Stimulated activated CD4-positive, alpha-beta T cell treated with anti-CD3 and anti-CD28 coated beads, Interleukin-1b, Interleukin-23, amount 100 ng/mL, for 24 hours (primary cell): ENCODE measurements around the gene FNIP2.
"Not testable (repeated sequence)": the region's sequence is repeated elsewhere in the genome, so short reads cannot be mapped to it uniquely, and the experiment has no call there.

ENCODE experiments used
- DNase-seq, 4 experiments: peaks; one replicate each; pipeline ENCODE4 v3.0.0-alpha.2; 2020; ENCODE audit warnings: low read depth in 4 of 4, low spot score in 1 of 4

The FNIP2 gene

DNA sequence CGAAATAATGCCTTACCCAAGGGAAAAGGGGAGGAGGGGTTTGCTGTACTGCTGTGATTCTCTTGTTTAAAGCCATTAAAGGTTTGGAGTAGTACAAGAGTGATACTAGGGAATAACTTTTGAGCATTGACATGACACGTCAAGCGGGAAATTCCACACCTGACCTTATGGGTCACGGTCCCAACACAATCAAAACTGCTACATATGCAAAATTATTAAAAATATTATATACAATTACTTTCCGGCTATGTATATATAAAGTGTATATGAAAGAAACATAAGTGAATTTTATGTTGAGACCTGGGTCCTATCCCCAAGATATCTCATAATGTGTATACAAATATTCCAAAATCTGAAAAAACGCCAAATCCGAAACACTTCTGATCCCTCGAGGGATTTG is 21.0 kb downstream of the FNIP2 start:
- no peak for DNase-seq

DNA sequence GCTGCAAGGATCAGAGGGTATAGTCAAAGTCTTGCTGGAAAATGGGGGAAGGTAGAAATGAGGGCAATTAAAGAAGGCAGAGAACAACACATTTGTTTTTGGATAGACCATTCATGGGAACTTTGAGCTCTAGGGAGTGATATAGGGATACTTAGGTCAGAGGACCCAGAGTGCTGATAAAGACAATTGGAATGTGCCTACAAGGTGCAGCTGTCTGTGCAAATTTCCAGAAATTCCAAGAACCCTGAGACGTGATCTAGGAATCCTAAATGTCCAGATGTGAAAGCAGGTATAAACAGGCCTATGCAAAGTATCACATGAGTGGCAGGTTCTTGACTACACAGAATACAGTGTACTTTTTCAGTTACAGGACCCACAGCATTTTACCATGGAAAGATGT is 24.2 kb downstream of the FNIP2 start:
- no peak for DNase-seq

- DNase-seq, result not testable (repeated sequence)
Measured at GRCh38 chr4:158793430-158793829, 24.6 kb downstream of the FNIP2 start.

DNA sequence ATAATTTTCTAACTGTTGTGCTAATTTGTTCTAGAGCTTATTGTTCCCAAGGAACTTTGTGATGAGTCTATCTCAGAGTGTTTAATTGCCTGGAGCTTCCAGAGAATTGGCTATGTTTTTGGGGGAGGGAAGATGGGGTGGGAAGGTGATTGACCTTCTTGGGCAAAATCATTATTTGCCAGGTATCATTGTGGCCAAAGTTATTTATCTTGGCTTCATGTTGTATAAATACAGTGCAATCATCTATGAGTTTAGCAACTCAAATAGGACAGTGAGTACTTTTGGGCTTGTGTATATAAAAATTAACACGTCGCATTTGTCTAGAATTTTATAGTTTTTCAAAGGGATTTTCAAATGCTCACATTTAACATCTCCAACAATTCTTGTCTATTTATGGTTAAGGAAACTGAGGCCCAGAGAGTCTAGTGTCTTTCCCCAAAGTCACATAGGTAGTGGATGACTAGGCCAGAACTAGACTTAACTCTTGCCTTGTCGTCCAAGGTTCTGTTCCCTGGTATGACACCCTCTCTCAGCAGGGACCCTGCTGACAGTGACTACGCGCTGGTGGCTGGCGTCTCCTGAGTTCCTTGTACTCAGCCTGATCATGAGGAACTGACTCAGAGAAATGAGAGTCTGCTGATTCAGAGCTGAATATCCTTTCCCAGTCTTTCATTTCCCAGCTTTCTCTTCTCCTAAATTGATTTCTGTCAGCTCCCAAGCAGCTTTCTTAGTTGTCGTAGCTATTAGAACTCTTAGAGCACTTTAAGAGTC is 27.7 kb downstream of the FNIP2 start:
- no peak for DNase-seq

GRCh38 chr4:158798062-158798461 is 29.2 kb downstream of the FNIP2 start:
- no peak for DNase-seq

- DNase-seq, result no peak
Measured at GRCh38 chr4:158799013-158799770, 30.4 kb downstream of the FNIP2 start.

DNA sequence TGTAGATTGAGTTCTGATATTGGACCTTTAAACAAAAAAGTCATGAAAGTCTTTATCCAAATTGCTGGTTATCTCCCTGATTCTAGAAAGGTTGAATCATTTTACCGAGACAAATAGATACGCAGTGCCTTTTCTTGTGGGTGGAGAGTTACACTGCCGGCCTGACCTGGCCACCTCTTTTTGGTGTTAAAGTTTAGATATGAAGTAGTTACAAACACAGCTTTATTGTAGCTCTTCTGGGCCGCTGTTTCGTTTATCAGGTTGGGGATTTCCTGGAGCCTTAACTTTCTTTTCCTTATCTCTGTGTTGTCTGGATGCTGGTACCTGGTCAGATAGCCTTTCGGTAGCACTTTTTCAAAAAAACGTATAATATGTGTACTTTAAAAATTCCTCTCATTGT is 31.0 kb downstream of the FNIP2 start:
- DNase-seq, result no peak

DNA sequence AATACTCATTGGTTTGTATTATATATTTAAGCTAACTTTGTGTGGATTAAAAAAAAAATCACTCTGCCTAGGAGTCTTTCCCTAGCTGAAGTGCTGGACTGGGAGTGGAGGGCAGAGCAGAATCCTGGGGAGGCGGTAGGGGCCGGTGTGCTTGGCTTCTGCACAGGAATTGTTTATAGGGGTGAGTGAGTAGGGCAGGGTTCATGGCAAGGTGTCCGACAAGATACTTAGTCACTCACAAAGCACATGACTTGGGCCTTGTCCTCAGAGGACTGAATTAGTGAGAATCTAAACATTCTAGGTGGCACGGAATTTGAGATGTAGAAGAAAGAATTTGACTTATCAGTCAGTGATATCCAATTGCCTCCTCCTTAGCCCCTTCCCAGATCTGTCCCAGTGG is 32.2 kb downstream of the FNIP2 start:
- DNase-seq, result no peak

DNA sequence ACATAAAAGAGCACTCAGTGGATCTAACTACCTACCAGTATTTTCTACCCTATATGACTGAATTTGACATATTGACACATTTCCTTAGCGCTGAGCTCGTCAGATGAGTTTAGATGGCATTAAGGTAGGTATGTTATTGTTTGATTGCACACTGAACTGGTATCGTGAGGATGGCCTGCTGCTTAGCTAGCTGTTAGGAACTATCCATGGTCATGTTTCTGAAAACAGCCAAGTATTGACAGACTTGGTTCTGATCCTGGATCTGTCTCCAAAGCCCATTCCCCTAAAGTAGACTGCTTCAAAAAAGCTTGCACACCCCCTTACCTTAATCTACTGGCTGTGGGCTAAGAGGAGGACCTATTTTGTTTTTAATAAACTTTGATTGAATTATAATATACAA is 32.9 kb downstream of the FNIP2 start:
- no peak for DNase-seq

DNA sequence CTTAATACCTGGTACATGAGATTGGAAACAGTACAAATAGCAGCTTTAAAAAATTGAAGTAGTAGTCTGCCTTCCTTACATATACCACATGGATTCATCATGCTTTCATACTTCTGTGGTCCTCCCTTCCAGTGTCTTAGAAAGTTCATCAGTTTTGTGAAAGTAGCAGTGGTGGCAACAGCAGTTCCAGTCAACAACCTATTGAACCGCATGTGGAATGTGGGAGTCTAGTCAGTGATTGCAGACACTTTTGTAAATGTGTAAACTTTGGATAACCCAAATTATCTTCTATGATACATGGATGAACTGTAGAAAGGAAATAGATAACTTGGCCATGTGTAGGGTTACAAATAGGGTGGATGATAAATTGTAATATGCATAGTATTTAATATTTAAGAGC is 34.1 kb downstream of the FNIP2 start:
- no peak for DNase-seq

- no peak for DNase-seq
Measured at GRCh38 chr4:158805635-158806471, 37.0 kb downstream of the FNIP2 start.

- no peak for DNase-seq
Measured at GRCh38 chr4:158807691-158808090, 38.9 kb downstream of the FNIP2 start.

- DNase-seq, result no peak
Measured at GRCh38 chr4:158808399-158808798, 39.6 kb downstream of the FNIP2 start.

DNA sequence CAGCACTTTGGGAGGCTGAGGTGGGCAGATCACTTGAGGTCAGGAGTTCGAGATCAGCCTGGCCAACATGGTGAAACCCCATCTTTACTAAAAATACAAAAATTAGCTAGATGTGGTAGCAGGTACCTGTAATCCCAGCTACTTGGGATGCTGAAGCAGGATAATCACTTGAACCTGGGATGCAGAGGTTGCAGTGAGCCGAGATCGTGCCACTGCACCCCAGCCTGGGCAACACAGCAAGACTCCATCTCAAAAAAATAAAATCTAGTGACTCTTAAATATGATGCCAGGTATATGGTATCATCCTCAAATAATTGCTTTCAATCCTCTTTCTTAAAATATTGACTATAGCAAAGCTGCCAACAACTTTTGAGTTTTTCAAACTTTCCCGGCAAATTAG is 40.4 kb downstream of the FNIP2 start:
- not testable (repeated sequence) for DNase-seq

DNA sequence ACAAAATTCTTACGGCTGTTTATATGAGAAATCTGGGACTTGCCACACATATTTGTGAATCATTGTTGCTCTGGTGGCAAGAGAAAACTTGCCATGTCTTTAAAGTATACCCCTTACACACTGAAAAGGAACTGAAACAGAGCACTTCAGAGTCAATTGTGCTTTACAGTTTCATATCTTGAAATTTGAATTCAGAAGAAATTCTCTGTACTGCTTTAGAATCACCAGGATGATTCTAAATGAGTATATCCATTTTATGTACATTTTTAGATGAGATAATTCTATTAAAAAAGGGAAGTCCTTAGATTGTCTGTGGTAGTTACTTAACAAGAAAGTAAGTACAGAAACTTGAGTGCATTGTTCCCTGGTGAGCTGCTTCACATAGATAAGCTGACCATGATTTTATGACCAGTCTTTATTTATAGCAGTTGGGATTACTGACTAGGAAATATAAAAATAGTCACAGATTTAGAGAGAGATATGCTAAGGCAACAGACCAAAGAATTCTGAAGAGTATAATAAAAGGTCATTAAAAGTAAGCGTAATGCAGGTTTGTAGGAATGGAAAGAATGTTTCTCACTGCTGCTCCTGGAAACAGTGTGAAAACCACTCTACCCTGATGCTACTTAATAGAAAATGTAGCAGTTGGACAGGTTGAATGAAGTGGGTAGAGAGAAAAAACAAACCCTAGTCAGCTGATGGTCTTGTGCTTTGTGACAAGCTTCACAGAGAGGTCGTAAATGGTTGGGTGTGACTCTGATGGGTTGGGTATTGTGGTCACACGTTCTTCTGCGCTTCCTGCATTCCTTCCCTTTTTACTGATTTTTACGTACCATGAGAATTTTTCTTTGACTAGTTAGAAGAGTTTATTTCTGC is 41.0 kb downstream of the FNIP2 start:
- no peak for DNase-seq

GRCh38 chr4:158810487-158811215 is 41.8 kb downstream of the FNIP2 start:
- no peak for DNase-seq

GRCh38 chr4:158811216-158811540 is 42.4 kb downstream of the FNIP2 start:
- DNase-seq, result no peak

DNA sequence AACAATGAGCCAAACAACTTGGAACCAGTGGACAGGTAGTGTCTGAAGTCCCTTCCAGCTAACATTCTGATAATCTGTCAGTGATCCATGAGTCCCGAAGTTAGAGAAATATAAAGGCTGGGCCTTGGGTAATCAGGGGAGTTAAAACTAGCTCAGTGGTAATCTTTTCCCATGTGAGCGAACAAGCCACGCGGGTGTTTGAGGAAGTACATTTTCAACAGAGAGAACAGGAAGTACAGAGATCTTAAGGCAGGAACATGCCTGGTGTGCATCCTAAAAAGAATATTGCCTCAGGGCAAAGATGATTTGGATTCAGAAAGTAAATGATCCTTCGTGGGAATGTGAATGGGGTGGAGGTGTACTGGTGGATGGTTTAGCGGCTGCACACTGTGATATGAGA is 42.9 kb downstream of the FNIP2 start:
- DNase-seq, result no peak

DNA sequence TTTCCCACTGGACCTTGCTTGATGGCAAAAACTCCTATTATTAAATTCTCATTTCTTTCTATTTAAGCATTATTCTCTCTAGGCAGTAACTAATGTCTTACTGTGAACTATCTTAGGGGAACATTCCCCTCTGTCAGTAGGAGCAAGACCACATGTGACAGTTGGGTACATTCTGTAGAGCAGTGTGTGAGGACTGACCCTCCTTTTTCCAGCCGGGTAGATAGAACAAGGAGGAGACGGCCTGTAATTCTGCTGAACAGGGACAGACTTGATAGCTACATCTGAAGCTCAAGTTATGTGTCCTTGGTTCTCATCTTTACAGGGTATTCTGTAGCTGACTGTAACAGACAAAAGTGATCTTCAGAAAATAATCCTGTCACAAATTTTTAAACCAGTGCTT is 43.3 kb downstream of the FNIP2 start:
- DNase-seq, result no peak

DNA sequence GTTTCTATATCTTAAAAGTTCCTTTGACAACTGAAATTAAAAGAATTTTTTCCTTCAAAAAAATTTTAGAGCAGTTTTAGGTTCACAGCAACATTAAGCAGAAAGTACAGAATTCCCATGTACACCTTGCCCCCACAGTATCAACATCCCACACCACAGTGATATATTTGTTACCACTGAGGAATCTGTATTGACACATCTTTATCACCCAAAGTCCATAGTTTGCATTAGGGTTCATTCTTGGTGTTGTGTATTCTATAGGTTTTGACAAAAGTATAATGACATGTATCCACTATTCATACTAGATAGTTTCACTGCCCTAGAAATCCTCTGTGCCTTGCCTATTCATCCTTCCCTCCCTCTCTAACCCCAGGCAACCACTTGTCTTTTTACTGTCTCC is 43.7 kb downstream of the FNIP2 start:
- no peak for DNase-seq
